SK-N-SH treated with all-trans-retinoic acid at 6 μM for 48 hours (cell line): ENCODE data around the gene CDYL.

Experiments used
- ARNTL ChIP-seq: fragments of 450-650 bp; formaldehyde crosslinking; IDR thresholded peaks from 2 replicates; pipeline ENCODE4 v1.5.0; 2020; ENCODE audit warnings: low read depth, mild to moderate bottlenecking, moderate library complexity, borderline replicate concordance
- ESRRG ChIP-seq: fragments of 250-450 bp; sonication (Bioruptor Pico); IDR thresholded peaks from 2 replicates; pipeline ENCODE4 v1.6.1; 2021; ENCODE audit warnings: mild to moderate bottlenecking
- GLIS3 ChIP-seq: fragments of 250-450 bp; sonication (Bioruptor Pico); IDR thresholded peaks from 2 replicates; pipeline ENCODE4 v1.5.0; 2020; ENCODE audit warnings: mild to moderate bottlenecking, moderate library complexity
- PPARA ChIP-seq: fragments of 250-450 bp; sonication (Bioruptor Pico); IDR thresholded peaks from 2 replicates; pipeline ENCODE4 v1.5.0; 2020; ENCODE audit warnings: mild to moderate bottlenecking, borderline replicate concordance
- TOX ChIP-seq: fragments of 250-450 bp; sonication (Bioruptor Pico); IDR thresholded peaks from 2 replicates; pipeline ENCODE4 v1.8.0; 2021; ENCODE audit warnings: mild to moderate bottlenecking, moderate library complexity, borderline replicate concordance
- ZNF565 ChIP-seq: fragments of 450-650 bp; formaldehyde crosslinking; conservative IDR thresholded peaks from 2 replicates; pipeline ENCODE4 v1.5.0; 2020; ENCODE audit warnings: low read depth, mild to moderate bottlenecking, moderate library complexity
- ZNF8 ChIP-seq: fragments of 450-650 bp; formaldehyde crosslinking; IDR thresholded peaks from 2 replicates; pipeline ENCODE4 v1.5.0; 2020; ENCODE audit warnings: mild to moderate bottlenecking, moderate library complexity
- TF ChIP-seq, protein P1 (sequence below): fragments of 250-450 bp; sonication (Bioruptor Pico); IDR thresholded peaks from 2 replicates; pipeline ENCODE4 v1.8.0; 2020; ENCODE audit warnings: mild to moderate bottlenecking, moderate library complexity, borderline replicate concordance

- TF ChIP-seq ZNF8 (CRISPR knock-in tag) (no peak), ZNF565 (CRISPR knock-in tag) (no peak), TOX (CRISPR knock-in tag) (no peak), PPARA (CRISPR knock-in tag) (no peak), ESRRG (CRISPR knock-in tag) (no peak), ARNTL (CRISPR knock-in tag) (no peak), GLIS3 (no peak)
- TF ChIP-seq, protein P1, sequence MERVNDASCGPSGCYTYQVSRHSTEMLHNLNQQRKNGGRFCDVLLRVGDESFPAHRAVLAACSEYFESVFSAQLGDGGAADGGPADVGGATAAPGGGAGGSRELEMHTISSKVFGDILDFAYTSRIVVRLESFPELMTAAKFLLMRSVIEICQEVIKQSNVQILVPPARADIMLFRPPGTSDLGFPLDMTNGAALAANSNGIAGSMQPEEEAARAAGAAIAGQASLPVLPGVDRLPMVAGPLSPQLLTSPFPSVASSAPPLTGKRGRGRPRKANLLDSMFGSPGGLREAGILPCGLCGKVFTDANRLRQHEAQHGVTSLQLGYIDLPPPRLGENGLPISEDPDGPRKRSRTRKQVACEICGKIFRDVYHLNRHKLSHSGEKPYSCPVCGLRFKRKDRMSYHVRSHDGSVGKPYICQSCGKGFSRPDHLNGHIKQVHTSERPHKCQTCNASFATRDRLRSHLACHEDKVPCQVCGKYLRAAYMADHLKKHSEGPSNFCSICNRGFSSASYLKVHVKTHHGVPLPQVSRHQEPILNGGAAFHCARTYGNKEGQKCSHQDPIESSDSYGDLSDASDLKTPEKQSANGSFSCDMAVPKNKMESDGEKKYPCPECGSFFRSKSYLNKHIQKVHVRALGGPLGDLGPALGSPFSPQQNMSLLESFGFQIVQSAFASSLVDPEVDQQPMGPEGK (CRISPR knock-in tag), result no peak
Measured at GRCh38 chr6:4953440-4953839, 177.2 kb downstream of the CDYL start.
